Nasal cavity respiratory epithelium epithelial cell of viscerocranial mucosa (primary cell): ENCODE measurements around the gene HPS1. TPM values are rescaled to one million over a fixed set of nuclear protein-coding genes. Genes with fewer than 3 reads are reported as not detected.

Experiments
- total RNA-seq: library from RNA; depleted of rRNA; stranded (reverse); fragments of >200 nt; gene quantifications from 2 replicates; pipeline ENCODE4 v1.2.3, GENCODE V29; 2014

HPS1 gene
- 19.5 and 41.5 TPM in 2 replicates for total RNA-seq

DNA sequence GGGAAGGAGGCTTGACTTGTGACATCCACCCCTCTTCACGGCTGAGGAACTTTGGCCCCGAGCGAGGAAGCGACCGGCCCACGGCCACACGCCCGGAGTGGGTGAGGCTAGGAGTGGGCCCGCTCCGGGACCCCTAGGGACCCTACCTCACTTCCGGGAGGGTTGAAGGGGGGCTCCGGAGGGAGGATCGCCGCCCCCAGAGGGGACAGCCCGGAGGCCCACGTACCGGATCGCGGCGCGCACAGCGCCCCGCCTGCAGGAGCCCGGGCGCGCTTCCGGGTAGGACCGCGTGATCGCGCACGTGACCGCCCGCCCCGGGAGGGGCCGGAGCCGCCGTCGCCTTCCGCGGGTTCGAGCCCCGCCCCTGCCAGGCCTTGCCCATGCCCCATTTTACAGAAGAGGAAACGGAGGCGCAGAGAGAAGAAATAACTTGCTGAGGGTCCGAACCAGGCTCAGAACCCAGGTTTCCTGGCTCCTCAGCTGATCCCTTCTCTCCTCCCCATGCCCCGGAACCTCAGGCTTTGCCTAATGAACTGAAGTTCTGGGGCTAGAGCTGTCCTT lies at the start of gene HPS1:
TSS of gene HPS1 (minus strand) at position 275 of the 561 bp plus-strand sequence. CDS start 3,695 bp downstream, outside the sequence.

DNA sequence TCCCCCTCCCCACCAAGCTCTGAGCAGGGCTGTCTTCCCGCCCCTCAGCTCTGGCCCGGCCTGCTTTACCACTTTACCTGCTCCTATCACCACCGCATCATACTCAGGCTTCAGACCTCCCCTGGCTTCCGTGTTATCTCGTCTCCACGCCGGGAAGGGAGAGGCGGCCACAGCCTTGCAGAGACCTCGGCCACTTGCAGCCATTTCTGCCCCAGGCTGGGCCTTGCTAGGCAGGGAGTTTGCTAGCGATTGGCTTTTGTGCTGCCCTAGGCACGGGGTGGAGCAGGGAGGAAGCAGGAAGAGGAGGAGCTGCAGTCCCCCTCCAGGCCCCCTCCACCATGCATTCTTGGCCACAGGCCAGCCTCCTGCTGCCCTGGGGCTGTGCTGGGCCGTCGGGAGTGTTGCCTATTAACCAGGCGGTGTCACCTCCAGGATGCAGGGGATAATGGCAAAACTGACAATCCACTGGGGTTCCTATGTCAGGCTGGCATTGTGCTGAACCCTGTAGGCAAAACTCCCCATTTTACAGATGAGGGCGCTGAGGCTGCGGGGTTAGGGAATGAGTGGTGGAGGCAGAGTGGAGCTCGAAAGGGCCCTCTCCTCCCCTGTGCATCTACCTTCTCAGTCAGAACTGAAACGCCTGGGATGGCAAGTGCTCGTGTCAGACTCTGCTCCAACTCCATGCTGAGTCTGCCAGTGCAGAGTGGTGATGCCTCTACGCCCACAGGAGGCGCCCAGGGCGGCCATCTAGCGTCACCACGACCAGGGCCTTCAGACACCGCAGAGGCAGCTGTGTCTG lies 31.6 kb downstream of the HPS1 start, which contains the start of gene PYROXD2:
TSS of gene PYROXD2 (minus strand) at position 251 of the 799 bp plus-strand sequence. CDS start at position 204, 47 bp downstream.

Other genes with a start within 250 kb of the HPS1 start
- 2.0 TPM in 1 of 2 replicates, not detected in the other for gene LOXL4, start 178.7 kb downstream of the HPS1 start, total RNA-seq
- 0.68 and 4.6 TPM in 2 replicates for gene PYROXD2, start 31.8 kb downstream of the HPS1 start, total RNA-seq